ENCODE data around the gene PYGB. TPM values are rescaled to one million over a fixed set of nuclear protein-coding genes. Genes with fewer than 3 reads are reported as not detected.

Gene PYGB
- total RNA-seq, 1 donor: 194 TPM

DNA sequence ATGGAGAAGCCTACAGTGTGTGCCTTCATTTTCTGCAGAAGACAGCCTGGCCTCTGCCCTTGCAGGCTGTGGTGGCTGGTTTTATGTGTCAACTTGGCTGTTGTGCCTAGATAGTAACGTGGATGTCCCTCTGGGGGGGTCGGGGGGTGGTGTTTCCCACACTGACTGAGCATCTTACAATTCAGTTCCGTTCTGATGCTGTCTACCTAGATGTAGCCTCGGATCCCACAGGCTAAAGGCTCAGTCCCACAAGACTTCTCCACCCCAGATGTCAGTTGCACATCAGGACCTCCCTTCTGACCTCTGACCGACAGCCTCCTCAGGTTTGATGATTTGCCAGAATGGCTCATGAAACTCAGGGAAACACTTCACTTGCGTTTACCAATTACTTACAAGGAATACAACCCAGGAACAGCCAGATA, 4.4 kb downstream of the PYGB start:
- H3K9me3 ChIP-seq (ENCODE audit: low read depth, low read length): no peaks in the 10 kb centered on the region
- H3K79me2 ChIP-seq (ENCODE audit: insufficient read depth, low read length): peaks cover 89% of the 10 kb centered on the region
- no peaks in the 10 kb centered on the region for H3K27me3 ChIP-seq (ENCODE audit: insufficient read depth, low read length)
- peaks cover 56% of the 10 kb centered on the region for H3K4me1 ChIP-seq (ENCODE audit: insufficient read depth, low read length)
- no peak overlapping the region for H3K4me3 ChIP-seq (ENCODE audit: insufficient read depth, low read length)
- peak overlapping the region; percentile 7 for H3K27ac ChIP-seq (ENCODE audit: low read depth, low read length)
- H2AFZ ChIP-seq (ENCODE audit: low read length): no peak overlapping the region
- peaks cover 6% of the 10 kb centered on the region for H3K36me3 ChIP-seq (ENCODE audit: insufficient read depth, low read length)
- no peak for TF ChIP-seq CTCF (IDR thresholded peaks at IDR 0.05; ENCODE audit: extremely low read depth, low read depth, low read length)
- no peak for DNase-seq (ENCODE audit: insufficient read length, low spot score, missing footprints)
- peaks cover 65% of the 10 kb centered on the region for H4K20me1 ChIP-seq (ENCODE audit: insufficient read depth, low read length)
- no peak overlapping the region for H3K4me2 ChIP-seq (ENCODE audit: insufficient read depth, low read length)

DNA sequence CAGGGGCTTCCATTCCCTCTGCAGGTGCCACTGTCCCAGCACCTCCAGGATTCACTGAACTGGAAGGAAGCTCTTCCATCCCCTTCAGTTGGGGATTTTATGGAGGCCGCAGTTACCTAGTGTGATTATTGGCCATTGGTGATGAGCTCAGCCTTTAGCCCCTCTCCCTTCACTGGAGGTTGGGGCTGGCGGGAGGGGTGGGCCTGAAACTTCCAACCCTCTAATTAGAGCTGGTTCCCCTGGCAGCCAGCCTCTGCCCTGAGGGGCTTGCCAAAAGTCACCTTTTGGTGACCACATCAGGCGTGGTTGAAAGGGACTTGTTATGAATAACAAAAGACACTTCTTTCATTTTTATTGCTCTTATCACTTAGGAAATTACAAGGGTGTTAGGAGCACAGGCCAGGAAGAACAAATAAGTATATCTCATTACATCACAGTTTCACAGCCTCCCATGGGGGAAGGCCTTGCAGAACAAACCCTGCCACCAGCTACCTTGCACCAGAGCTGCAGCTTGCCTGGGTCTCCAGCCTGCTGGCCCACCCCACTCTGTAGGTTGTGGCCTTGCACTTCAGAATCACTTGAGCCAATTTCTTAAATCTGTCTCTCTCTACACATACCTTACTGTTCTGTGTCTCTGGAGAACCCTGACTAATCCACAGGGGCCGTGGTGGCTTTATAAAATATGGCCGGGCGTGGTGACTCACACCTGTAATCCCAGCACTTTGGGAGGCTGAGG, 5.0 kb downstream of the PYGB start:
- Histone ChIP-seq H4K20me1 (ENCODE audit: insufficient read depth, low read length) (peaks cover 71% of the 10 kb centered on the region), H3K27ac (ENCODE audit: low read depth, low read length) (peak overlapping the region; percentile 7), H3K27me3 (ENCODE audit: insufficient read depth, low read length) (no peaks in the 10 kb centered on the region), H3K9me3 (ENCODE audit: low read depth, low read length) (no peaks in the 10 kb centered on the region), H3K79me2 (ENCODE audit: insufficient read depth, low read length) (peaks cover 95% of the 10 kb centered on the region), H3K4me1 (ENCODE audit: insufficient read depth, low read length) (peaks cover 53% of the 10 kb centered on the region), H2AFZ (ENCODE audit: low read length) (no peak overlapping the region), H3K36me3 (ENCODE audit: insufficient read depth, low read length) (peaks cover 6% of the 10 kb centered on the region), H3K4me2 (ENCODE audit: insufficient read depth, low read length) (no peak overlapping the region), H3K4me3 (ENCODE audit: insufficient read depth, low read length) (no peak overlapping the region)
- no peak for TF ChIP-seq CTCF (IDR thresholded peaks at IDR 0.05; ENCODE audit: extremely low read depth, low read depth, low read length)
- DNase-seq (ENCODE audit: insufficient read length, low spot score, missing footprints): no peak

DNA sequence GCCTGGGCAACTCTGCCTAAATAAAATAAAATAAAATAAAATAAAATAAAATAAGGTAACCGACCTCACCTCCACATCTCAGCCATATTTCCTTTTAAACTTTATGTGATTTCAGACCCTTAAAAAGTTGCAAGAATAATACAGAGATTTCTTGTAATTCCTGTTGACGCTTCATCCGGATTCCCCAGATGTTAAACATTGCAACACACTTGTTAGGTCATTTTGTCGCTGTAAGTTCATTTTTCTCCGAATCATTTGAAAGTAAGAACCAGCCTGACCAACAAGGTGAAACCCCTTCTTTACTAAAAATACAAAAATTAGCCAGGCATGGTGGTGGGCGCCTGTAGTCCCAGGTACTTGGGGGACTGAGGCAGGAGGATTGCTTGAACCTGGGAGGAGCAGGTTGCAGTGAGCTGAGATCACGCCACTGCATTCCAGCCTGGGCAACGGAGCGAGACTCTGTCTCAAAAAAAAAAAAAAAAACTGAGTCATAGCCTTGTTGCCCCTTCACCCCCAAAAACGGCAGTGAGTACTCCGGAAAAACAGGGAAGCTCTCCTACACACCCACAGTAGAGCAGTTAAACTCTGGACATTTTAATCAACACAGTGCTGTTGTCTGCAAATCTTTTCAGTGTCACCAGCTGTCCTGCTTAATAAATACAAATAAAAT, 5.9 kb downstream of the PYGB start:
- peaks cover 78% of the 10 kb centered on the region for H4K20me1 ChIP-seq (ENCODE audit: insufficient read depth, low read length)
- H2AFZ ChIP-seq (ENCODE audit: low read length): no peak overlapping the region
- no peak for DNase-seq (ENCODE audit: insufficient read length, low spot score, missing footprints)
- no peaks in the 10 kb centered on the region for H3K9me3 ChIP-seq (ENCODE audit: low read depth, low read length)
- peak overlapping the region; percentile 34 for H3K27ac ChIP-seq (ENCODE audit: low read depth, low read length)
- H3K4me2 ChIP-seq (ENCODE audit: insufficient read depth, low read length): no peak overlapping the region
- H3K4me3 ChIP-seq (ENCODE audit: insufficient read depth, low read length): no peak overlapping the region
- no peak for TF ChIP-seq CTCF (IDR thresholded peaks at IDR 0.05; ENCODE audit: extremely low read depth, low read depth, low read length)
- peaks cover 6% of the 10 kb centered on the region for H3K36me3 ChIP-seq (ENCODE audit: insufficient read depth, low read length)
- peaks cover 99% of the 10 kb centered on the region for H3K79me2 ChIP-seq (ENCODE audit: insufficient read depth, low read length)
- H3K27me3 ChIP-seq (ENCODE audit: insufficient read depth, low read length): no peaks in the 10 kb centered on the region
- peaks cover 53% of the 10 kb centered on the region for H3K4me1 ChIP-seq (ENCODE audit: insufficient read depth, low read length)

DNA sequence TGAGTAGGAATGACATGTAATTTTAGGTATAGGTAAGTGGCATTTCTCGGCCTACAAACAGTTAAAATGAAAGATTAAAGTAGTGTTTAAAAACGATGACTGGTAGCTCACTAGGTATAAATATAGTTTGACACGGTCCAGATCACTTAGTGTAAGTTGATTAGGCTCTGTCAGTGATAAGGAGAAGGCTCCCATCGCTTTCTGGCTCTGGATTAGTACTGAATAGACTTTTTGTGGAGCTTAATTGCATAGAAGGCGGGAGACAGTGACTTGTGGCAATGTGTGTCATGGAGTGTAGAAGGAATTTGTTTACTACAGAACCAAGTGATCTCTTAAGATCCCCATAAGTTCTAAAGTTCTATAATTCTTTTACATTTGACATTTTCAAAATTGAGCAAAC, 6.7 kb downstream of the PYGB start:
- H3K27ac ChIP-seq (ENCODE audit: low read depth, low read length): peak overlapping the region; percentile 59
- peaks cover 12% of the 10 kb centered on the region for H3K36me3 ChIP-seq (ENCODE audit: insufficient read depth, low read length)
- H3K9me3 ChIP-seq (ENCODE audit: low read depth, low read length): no peaks in the 10 kb centered on the region
- peaks cover 76% of the 10 kb centered on the region for H4K20me1 ChIP-seq (ENCODE audit: insufficient read depth, low read length)
- H3K4me1 ChIP-seq (ENCODE audit: insufficient read depth, low read length): peaks cover 48% of the 10 kb centered on the region
- no peak overlapping the region for H3K4me2 ChIP-seq (ENCODE audit: insufficient read depth, low read length)
- no peaks in the 10 kb centered on the region for H3K27me3 ChIP-seq (ENCODE audit: insufficient read depth, low read length)
- peaks cover 99% of the 10 kb centered on the region for H3K79me2 ChIP-seq (ENCODE audit: insufficient read depth, low read length)
- no peak overlapping the region for H2AFZ ChIP-seq (ENCODE audit: low read length)
- peak; percentile 84 for DNase-seq (ENCODE audit: insufficient read length, low spot score, missing footprints)
- H3K4me3 ChIP-seq (ENCODE audit: insufficient read depth, low read length): no peak overlapping the region
- no peak for TF ChIP-seq CTCF (IDR thresholded peaks at IDR 0.05; ENCODE audit: extremely low read depth, low read depth, low read length)
